Gastrocnemius medialis (tissue), 4 donors: ENCODE measurements around the gene PPM1L.

Experiments used
- POLR2A ChIP-seq, 2 donors: fragments of 450-650 bp; IDR thresholded peaks; one replicate each; pipeline ENCODE4 v1.6.1; 2017; ENCODE audit warnings: antibody characterized with exemption in 2 of 2, mild to moderate bottlenecking in 2 of 2, moderate library complexity in 2 of 2
- TF ChIP-seq, protein P1 (sequence below), 5 experiments: fragments of 450-650 bp in 3 of 5; fragments of 200-600 bp in 2 of 5; sonication (generic) in 2 of 5; IDR thresholded peaks in 4 of 5; conservative IDR thresholded peaks in 1 of 5; 1 replicate in 4 of 5; 2 replicates in 1 of 5; pipeline ENCODE4 v1.5.1; 2016 to 2019; ENCODE audit warnings: antibody characterized with exemption in 5 of 5, mild to moderate bottlenecking in 3 of 5, moderate library complexity in 3 of 5

DNA sequence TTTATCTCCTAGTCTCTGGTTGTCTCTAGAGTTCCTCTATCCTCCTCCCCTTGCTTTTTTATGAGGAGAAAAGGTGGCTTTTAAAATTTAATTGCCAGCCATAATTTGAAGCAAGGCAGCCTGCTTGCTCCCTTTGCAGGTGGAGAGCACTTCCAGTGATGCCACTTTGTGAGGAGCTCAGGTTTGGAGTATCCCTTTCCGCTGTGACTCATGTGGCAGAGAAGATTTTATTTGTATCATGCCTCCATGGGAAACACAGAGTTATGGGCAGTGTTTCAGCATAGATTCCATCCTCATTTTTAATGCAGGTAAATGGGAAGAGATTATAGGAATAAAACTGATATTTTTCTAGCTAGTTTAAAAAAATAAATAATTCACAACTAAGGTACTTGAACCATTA lies 7.0 kb downstream of the PPM1L start:
- TF ChIP-seq POLR2A (IDR thresholded peaks at IDR 0.05): no peak
- TF ChIP-seq, protein P1, sequence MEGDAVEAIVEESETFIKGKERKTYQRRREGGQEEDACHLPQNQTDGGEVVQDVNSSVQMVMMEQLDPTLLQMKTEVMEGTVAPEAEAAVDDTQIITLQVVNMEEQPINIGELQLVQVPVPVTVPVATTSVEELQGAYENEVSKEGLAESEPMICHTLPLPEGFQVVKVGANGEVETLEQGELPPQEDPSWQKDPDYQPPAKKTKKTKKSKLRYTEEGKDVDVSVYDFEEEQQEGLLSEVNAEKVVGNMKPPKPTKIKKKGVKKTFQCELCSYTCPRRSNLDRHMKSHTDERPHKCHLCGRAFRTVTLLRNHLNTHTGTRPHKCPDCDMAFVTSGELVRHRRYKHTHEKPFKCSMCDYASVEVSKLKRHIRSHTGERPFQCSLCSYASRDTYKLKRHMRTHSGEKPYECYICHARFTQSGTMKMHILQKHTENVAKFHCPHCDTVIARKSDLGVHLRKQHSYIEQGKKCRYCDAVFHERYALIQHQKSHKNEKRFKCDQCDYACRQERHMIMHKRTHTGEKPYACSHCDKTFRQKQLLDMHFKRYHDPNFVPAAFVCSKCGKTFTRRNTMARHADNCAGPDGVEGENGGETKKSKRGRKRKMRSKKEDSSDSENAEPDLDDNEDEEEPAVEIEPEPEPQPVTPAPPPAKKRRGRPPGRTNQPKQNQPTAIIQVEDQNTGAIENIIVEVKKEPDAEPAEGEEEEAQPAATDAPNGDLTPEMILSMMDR (IDR thresholded peaks at IDR 0.05 in 4 of 5, conservative IDR thresholded peaks at IDR 0.05 in 1 of 5): no peak
